CD4-positive, alpha-beta T cell treated with Interferon alpha-2 for 1 hour (primary cell): ENCODE results near the gene CLN5.

Source experiments
- DNase-seq, 2 donors: peaks; one replicate each; pipeline ENCODE4 v3.0.0-alpha.2; 2020 to 2022

Gene CLN5

DNA sequence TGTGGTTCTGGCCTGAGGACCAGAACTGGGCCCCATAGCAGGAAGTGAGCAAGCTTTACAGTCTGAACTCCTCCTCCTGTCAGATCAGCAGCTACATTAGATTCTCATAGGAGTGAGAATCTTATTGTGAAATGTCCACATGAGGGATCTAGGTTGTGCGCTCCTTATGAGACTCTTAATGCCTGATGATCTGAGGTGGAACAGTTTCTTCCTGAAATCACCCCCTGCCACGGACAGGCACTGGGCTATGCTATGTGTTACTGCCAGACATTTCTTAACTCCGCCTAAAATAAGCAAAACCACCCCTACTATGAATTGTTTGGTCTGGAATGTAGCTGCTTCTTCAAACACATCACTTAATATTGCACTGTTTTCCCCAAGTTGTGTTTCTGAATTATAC lies 30.5 kb downstream of the CLN5 start:
- no peak for DNase-seq

DNA sequence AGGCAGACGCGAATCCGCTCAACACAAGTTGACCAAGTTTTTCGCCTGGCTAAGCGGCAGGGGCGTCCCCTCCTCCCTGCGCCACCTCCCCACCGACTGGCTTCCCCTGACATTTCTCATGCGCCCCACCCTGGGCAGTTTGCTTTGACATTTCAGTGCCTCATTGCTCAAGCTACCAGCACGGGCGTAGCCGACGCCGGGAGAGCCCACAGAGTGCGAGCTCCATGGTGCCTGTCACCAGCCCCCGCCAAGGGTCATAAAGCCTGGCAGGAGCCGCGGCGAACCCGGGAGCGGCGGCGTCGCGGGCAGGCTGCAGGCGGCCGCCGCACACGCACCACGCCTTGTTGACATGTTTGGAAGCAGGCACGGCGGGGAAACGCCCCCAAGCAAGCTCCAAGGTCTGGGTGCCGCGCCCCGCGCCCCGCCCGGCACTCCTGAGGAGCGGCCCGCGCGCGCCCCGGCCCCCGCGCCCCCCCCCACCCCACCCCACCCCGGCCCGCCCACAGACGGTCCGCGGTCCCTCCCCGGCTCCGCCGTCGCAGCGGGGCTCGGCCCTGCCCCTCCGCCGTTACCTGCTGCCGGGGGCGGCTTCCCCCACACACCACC lies 34.5 kb downstream of the CLN5 start:
- DNase-seq: peak; percentile 75 to 84

DNA sequence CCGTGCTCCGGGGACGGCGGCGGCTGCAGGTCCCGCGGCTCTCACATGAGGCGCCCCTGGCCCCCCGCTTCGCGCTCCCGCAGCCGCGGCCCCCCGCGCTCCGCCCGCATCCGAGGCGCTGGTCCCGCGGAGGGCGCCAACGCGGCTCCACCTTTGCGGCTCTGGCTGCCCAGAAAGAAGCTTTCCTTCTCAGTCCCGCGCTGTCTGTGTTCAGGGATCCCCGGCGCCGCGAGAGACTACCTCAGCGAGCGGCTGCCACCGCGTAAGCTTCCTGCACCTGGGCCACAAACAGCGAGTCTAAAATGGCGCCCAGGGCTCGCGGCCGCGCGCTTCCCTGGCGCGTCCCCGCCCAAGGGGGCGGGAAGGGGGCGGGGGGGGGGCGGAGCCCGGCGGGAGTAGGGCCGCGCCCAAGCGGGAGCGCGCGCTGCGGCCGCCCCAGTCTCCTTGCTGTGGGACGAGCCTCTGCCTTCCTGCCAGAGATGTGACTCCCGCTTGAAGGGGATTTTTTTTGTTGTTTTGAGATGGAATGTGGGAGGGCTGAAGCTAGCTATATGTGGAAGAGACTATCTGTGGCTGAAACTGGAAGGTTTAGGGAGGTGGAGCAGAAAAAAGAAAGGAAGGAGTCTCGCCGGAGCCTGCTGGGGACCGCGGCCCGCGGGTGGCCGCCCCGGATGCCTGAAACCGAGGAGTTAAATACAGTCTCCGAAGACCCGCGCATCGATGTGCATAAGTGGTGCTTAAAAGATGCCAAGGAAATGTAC lies 35.2 kb downstream of the CLN5 start, which contains the start of gene FBXL3:
Gene FBXL3, minus strand, starts transcription at position 299 of the 761 bp plus-strand sequence. CDS start 5,299 bp downstream, outside the sequence.
- DNase-seq: peak; percentile 85 to 89

DNA sequence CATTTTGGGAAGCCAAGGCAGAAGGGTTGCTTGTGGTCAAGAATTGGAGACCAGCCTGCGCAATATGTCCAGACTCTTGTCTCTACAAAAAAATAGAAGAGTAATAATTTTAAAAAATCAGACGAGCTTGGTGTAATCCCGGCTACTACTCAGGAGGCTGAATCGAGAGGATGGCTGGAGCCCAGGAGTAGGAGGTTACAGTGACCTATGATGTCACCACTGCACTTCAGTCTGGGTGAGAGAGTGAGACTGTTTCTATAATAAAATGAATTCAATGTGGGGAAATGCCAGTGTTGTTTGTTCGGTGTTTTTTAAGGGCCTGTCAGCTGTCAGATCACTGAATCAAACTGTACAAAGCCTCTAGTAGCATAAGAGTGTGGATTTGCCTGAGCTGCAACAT lies 36.3 kb downstream of the CLN5 start:
- no peak for DNase-seq

DNA sequence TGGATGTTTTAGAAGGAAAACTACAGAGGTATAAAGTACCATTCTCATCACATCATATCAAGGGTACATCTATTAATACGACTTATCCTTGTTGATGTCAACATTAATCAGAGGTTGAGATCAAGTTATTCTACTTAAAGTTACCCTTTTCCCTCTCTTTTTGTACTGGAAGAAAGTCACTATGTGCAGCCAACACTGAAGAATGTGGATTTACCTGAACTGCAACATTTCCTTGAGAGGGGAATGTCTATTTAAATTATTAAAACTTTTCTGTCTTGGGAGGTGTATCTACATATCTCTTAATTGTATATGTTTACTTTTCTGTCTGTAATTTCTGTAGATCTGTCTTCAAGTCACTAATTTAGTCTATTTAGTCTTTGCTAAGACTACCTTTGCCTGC lies 37.6 kb downstream of the CLN5 start:
- DNase-seq: no peak

DNA sequence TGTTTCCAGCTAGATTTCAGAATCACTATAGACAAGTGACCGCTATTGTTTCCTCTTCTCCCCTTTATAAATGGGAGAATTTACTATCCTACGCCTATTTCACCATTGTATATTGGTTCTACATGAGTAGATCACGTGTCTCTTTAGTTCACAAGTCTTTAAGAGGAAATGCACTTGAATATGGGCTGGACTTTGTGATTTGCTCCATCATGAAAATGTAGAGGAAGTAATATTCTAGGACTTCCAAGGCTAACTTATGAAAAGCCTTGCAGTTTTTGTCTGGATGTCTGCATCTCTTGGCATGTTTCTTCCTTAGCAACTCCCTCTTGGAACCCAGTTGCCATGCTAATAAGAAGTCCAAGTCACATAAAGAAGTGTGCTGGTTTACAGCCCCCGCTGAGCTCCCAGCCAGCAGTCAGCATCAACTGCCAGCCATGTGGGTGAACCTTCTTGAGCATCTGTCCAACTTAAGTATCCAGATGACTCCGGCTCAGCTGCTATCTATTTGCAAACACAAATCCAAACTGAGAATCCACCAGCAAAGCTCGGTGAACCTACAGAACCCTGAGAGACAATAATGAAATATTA lies 39.9 kb downstream of the CLN5 start:
- no peak for DNase-seq

DNA sequence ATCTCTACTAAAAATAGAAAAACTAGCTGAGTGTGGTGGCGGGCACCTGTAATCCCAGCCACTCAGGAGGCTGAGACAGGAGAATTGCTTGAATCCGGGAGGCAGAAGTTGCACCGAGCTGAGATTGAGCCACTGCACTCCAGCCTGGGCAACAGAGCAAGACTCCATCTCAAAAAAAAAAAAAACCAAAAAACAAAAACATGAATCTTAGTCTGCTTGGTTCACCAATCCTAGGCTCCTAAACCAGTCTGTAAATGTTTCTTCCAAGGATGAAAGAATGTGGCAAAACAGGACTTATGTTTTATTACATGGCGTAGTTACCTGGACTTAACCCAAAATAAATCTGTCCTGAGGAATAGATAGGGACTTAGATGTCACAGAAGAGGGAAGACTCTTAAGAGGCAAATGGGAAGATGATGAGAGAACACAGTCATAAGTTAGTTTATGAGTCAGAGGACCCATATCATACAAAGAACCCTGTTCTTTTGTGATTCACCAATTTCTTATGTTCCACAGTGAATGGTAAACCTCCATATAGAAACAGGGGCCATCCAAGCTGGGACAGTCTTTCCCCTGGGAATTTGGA lies 41.9 kb downstream of the CLN5 start:
- DNase-seq: no peak

DNA sequence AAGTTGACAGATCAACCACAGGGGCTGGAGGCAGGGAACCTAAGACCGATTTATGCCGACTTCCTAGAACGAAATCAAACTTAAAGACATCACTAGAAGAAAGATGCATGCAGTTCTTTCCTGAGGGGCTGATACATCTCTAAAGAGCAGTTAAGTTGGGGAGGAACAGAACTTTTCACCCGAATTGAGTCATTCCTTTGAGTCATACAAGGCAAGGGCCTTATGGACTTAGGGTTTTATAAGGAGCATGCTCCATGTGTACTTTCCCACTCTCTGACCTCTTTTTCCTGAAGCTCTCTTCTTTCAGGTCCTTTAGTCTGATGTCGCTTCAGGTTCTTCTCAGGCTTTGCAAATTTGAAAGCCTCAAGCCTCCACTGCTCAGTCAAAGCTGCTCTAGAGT lies 43.0 kb downstream of the CLN5 start:
- DNase-seq: no peak

DNA sequence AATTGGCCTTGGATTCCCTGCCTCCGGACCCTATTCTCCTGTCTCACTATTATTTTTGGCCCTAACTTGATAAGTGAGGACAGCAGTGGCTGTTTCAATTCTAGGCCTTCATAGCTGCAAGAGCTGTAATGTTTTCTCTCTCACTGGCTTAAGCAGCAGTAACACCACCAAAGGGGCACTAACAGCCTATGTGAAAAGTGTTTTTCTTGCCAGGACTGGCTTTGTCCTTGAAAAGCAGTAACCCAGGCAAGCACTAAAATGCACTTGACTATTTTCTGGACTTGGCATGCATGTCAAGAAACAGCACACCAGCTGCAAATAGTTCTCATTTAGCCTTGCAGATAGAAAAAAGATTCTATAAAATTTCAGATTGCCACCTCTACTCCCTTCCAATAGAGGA lies 44.4 kb downstream of the CLN5 start:
- no peak for DNase-seq

DNA sequence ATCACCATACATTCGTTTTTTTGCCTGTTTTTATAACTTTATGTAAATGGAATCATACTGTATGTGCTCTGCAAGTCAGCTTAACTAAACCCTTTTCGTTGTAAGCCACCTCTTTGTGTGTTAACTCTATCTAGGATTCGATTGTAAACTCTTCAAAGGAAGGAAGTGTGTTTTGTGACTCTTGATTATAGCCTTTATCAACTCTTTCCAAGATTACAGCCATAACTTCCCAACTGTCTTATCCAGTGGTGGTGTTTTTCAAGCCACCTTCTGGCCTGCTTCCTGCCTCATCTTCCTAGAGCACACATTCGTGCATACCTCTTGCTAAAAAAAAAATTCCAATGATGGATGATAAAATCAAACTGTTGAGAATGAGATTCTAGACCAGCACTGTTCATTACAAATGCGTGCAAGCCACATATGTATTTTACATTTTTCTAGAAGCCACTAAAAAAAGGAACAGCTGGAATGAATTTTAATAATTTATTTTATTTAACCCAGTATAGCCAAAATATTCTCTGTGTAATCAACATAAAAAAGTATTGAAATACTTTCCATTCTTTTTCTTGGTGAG lies 47.1 kb downstream of the CLN5 start:
- DNase-seq: no peak

DNA sequence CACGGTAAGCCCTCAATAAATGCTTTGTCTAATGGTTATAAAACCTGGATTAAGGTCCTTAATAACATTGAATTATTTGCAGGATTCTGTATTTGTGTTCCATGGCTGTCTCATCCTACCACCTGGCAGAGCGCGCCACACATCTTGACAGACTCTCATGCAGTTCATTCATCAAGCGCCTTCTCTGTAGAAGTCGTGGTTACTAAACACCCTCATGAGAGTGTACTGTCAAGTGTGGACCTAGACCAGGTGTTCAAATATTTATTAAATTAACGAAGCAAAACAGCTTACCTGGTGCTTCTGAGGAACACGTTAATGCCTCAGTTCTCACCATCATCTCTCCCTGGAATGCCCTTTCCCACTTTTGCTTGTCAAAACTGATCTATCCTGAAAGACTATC lies 48.2 kb downstream of the CLN5 start:
- no peak for DNase-seq

DNA sequence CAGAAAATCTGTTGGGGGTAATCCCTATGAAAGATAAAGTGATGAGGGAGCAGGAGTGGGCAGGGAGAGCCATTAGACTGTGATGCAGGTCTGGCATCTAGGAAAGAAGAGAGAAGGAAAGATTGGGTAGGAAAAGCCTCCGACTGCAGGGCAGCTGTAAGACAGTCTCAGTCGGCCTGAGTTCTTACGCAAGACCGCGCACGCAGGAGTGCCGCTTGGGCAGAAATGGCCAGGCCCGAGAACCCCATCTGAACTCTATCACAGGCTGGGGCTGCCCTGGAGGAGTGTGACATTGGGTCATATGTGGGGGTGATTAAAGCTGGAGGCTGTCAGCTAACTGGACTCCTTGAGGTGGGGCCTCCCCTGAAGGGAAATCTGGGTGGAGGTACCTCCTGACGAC lies 49.0 kb downstream of the CLN5 start:
- no peak for DNase-seq

DNA sequence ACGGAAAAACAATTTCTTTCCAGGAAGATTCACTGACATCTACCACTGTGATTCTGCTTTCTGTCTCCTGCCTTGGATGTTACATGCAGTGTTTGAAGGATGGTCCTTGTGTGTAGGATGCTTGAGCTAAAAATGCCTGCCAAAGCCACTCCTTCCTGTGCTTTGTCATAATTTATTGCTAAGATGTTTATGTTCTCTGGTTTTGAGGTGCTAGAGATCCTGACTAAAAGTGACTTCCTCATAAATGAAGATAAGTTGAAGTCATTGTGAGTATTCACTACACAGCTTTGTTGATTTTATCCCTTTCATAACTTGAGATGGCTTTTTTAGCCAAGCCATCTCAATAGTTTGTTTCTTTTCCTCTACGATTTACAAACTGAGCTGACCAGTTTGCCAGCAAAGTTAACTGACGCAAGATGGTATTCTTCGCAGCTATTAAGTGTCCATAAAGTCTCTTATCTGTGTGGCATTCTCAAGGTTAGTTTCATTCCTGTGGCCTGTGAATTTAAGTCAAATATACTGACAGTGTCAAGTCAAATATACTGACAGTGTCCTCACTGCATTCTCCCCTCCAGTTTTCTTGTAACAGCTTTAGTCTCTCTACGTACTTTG lies 50.8 kb downstream of the CLN5 start:
- no peak for DNase-seq

DNA sequence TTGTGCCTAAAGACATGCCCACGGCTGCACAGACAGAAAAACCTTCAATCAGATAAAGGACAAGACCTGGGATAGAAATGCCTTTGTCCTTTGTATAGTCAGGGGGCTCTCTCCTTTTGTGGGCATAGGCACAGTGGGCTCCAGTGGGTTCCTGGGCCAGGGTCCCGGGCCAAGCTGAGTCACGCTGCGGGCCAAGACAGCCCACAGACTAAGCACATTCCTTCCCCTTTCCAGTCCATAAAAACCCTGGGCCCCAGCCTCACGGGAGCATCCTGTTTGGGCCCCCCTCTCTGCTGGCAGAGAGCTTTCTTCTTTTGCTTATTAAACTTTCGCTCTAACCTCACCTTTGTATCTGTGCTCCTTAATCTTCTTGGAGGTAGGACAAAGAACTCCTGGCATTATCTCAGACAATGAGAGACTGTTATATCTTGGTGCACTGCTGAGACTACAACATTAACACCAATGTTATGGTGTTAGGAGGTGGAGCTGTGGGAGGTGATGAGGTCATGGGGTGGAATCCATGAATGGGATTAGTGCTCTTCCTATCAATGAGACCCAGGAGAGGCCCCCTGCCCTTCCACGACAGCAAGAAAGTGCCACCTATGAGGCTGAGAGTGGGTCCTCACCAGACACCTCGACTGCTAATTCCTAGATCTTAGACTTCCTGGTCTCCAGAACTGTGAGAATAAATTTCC lies 55.9 kb downstream of the CLN5 start:
- DNase-seq: no peak

DNA sequence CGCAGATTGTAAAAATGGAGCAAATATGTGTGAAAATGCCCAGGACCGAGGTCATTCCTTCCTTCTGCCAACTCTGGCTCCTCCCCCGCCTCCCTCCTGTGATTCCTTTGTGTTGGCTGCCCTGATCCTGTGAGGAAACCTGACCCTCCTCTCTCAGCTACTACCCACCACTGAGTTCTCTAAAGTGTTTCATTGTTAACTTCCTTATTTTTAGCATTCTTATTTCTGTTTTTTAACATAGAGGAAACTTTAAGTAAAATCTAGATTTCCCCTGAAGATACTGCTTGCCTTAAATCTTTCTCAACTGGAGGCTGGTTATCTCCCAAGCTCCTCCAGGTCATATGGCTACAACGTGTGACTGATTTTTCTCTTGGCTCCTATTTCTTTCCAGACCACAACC lies 56.8 kb downstream of the CLN5 start:
- no peak for DNase-seq

DNA sequence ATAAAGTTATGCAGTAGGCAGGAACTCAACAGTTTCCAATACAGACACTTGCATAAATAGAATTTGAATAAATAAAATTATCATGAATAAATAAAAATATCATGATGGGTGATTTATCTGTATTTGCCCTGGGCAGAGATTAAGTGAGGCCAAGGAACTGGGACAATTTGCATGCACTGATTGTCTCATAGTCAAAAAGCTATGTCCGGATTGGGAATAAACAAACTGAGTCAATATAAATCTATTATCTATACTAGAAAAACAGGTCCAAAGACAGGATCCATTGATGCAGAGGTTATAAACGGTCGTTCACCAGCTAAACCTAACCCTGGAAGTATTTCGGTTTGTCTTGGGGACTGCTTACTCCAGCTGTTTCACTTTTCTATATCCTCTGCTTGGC lies 61.3 kb downstream of the CLN5 start:
- DNase-seq: no peak
